22Rv1 (cell line): ENCODE data around the gene CIAO2B.

Experiments used
- CTCF ChIP-seq: fragments of 450-650 bp; IDR thresholded peaks from 2 replicates; pipeline ENCODE4 v1.5.1; 2017; ENCODE audit warnings: mild to moderate bottlenecking
- ZFX ChIP-seq: fragments of 450-650 bp; IDR thresholded peaks from 2 replicates; pipeline ENCODE4 v1.6.1; 2017; ENCODE audit warnings: antibody characterized with exemption, borderline replicate concordance

DNA sequence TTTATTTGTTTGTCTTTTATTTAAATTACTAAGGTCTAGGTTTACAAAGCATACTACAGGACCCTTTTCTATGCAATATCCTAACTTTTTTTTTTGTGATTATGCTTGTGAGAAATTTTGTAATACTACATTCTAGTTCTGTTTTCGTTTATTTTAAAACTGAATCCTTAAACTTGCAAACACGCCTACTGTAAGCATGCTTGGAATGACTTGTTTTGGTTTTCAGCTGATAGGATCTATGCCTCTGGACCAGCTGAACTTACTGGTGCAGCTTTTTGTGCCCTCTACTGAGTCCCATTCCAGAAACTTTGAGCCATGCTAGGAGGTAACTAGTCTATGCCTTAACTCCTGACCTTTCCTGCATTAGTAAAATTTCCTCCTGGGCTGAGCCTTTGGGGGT is 47.9 kb downstream of the CIAO2B start:
- no peak for TF ChIP-seq CTCF
- TF ChIP-seq ZFX: no peak
